H9 (cell line): ENCODE results near the gene TBC1D1. TPM values are rescaled to one million over a fixed set of nuclear protein-coding genes. Genes with fewer than 3 reads are reported as not detected.

Source experiments
- DNase-seq: peaks from one replicate; pipeline ENCODE4 v3.0.0-alpha.2; 2017
- H2AFZ ChIP-seq: one replicate; pipeline ENCODE4 v1.6.1; 2013; ENCODE audit warnings: mild to moderate bottlenecking, low read length, control low read depth, moderate library complexity
- H2AK5ac ChIP-seq: 2 replicates; pipeline ENCODE4 v1.6.1; 2013; ENCODE audit warnings: low read length, control low read depth, mixed read lengths; ENCODE audit not compliant: insufficient read length
- H2BK120ac ChIP-seq: one replicate; pipeline ENCODE4 v1.6.1; 2013; ENCODE audit warnings: low read depth, mild to moderate bottlenecking, low read length, control low read depth, inconsistent platforms; ENCODE audit not compliant: poor library complexity, severe bottlenecking
- H2BK12ac ChIP-seq: 2 replicates; pipeline ENCODE4 v1.6.1; 2013; ENCODE audit warnings: low read length, control low read depth, mixed read lengths, low read depth; ENCODE audit not compliant: insufficient read length
- H2BK15ac ChIP-seq: 2 replicates; pipeline ENCODE4 v1.6.1; 2013; ENCODE audit warnings: low read depth, low read length, control low read depth
- H2BK20ac ChIP-seq: one replicate; pipeline ENCODE4 v1.6.1; 2013; ENCODE audit warnings: low read depth, mild to moderate bottlenecking, low read length, control low read depth, inconsistent platforms; ENCODE audit not compliant: poor library complexity, severe bottlenecking
- H2BK5ac ChIP-seq: 2 replicates; pipeline ENCODE4 v1.6.1; 2013; ENCODE audit warnings: low read length, control low read depth, mixed read lengths; ENCODE audit not compliant: insufficient read length
- H3K14ac ChIP-seq: 2 replicates; pipeline ENCODE4 v1.6.1; 2013; ENCODE audit warnings: low read length, control low read depth; ENCODE audit not compliant: insufficient read depth
- H3K18ac ChIP-seq: 2 replicates; pipeline ENCODE4 v1.6.1; 2013; ENCODE audit warnings: low read depth, mild to moderate bottlenecking, mixed read lengths, low read length, control low read depth; ENCODE audit not compliant: insufficient read length
- H3K23ac ChIP-seq: 2 replicates; pipeline ENCODE4 v1.6.1; 2013; ENCODE audit warnings: low read length, control low read depth, mixed read lengths, low read depth; ENCODE audit not compliant: insufficient read length
- H3K23me2 ChIP-seq: 2 replicates; pipeline ENCODE4 v1.6.1; 2013; ENCODE audit warnings: low read depth, mild to moderate bottlenecking, mixed read lengths, low read length, control low read depth; ENCODE audit not compliant: insufficient read length, poor library complexity, severe bottlenecking
- H3K27ac ChIP-seq: 2 replicates; pipeline ENCODE4 v1.5.1; 2013; ENCODE audit warnings: low read length, control low read depth, mixed read lengths, low read depth; ENCODE audit not compliant: insufficient read length
- H3K27me3 ChIP-seq: 2 replicates; pipeline ENCODE4 v1.6.1; 2013; ENCODE audit warnings: low read length, control low read depth, inconsistent platforms; ENCODE audit not compliant: insufficient read depth
- H3K4ac ChIP-seq: 2 replicates; pipeline ENCODE4 v1.6.1; 2013; ENCODE audit warnings: low read depth, mild to moderate bottlenecking, control low read depth, inconsistent platforms, low read length, moderate library complexity
- H3K4me1 ChIP-seq: 2 replicates; pipeline ENCODE4 v1.6.1; 2013; ENCODE audit warnings: low read length, control low read depth, inconsistent platforms; ENCODE audit not compliant: insufficient read depth
- H3K4me2 ChIP-seq: 2 replicates; pipeline ENCODE4 v1.6.1; 2013; ENCODE audit warnings: low read length, control low read depth, mixed read lengths; ENCODE audit not compliant: insufficient read length, insufficient read depth
- H3K56ac ChIP-seq: 2 replicates; pipeline ENCODE4 v1.6.1; 2013; ENCODE audit warnings: low read depth, mild to moderate bottlenecking, mixed read lengths, low read length, control low read depth; ENCODE audit not compliant: insufficient read length
- H3K79me1 ChIP-seq: 2 replicates; pipeline ENCODE4 v1.6.1; 2013; ENCODE audit warnings: low read depth, mild to moderate bottlenecking, moderate library complexity, low read length, control low read depth, inconsistent platforms; ENCODE audit not compliant: insufficient read depth, poor library complexity, severe bottlenecking
- H3K79me2 ChIP-seq: 2 replicates; pipeline ENCODE4 v1.6.1; 2013; ENCODE audit warnings: low read length, control low read depth, inconsistent platforms; ENCODE audit not compliant: insufficient read depth
- H3K9ac ChIP-seq: 2 replicates; pipeline ENCODE4 v1.6.1; 2013; ENCODE audit warnings: low read length, control low read depth, mixed read lengths; ENCODE audit not compliant: insufficient read length; ENCODE audit errors: extremely low read depth
- H3K9me3 ChIP-seq: one replicate; pipeline ENCODE4 v1.6.1; 2013; ENCODE audit warnings: low read depth, low read length, inconsistent platforms; ENCODE audit not compliant: control insufficient read depth
- H3T11ph ChIP-seq: one replicate; pipeline ENCODE4 v1.6.1; 2013; ENCODE audit warnings: mild to moderate bottlenecking, low read length, control low read depth, inconsistent platforms
- H4K20me1 ChIP-seq: one replicate; pipeline ENCODE4 v1.6.1; 2013; ENCODE audit not compliant: control insufficient read depth, insufficient read length, insufficient read depth
- H4K5ac ChIP-seq: 2 replicates; pipeline ENCODE4 v1.6.1; 2013; ENCODE audit warnings: low read depth, mild to moderate bottlenecking, mixed read lengths, low read length, control low read depth; ENCODE audit not compliant: insufficient read length
- H4K8ac ChIP-seq: replicated peaks from 2 replicates; pipeline ENCODE4 v1.6.1; 2013; ENCODE audit warnings: low read length, control low read depth, mixed read lengths, low read depth; ENCODE audit not compliant: insufficient read length
- H4K91ac ChIP-seq: 2 replicates; pipeline ENCODE4 v1.6.1; 2013; ENCODE audit warnings: low read depth, mild to moderate bottlenecking, moderate library complexity, mixed read lengths, low read length, control low read depth; ENCODE audit not compliant: insufficient read length
- H3K27ac Mint-ChIP-seq, 3 experiments: 2 replicates in 2 of 3; 3 replicates in 1 of 3; pipeline ENCODE4 v1.8.0; 2020 to 2021; ENCODE audit warnings: mixed read lengths in 3 of 3, mild to moderate bottlenecking in 1 of 3, moderate library complexity in 1 of 3
- H3K27me3 Mint-ChIP-seq: 2 replicates; pipeline ENCODE4 v1.8.0; 2021; ENCODE audit warnings: low read depth, mild to moderate bottlenecking, moderate library complexity, mixed read lengths
- H3K36me3 Mint-ChIP-seq, 3 experiments: 2 replicates in 2 of 3; 3 replicates in 1 of 3; pipeline ENCODE4 v1.8.0; 2020 to 2021; ENCODE audit warnings: low read depth in 3 of 3, mixed read lengths in 3 of 3; ENCODE audit not compliant: insufficient read depth in 1 of 3
- H3K4me1 Mint-ChIP-seq, 2 experiments: 2 replicates each; pipeline ENCODE4 v1.8.0; 2020; ENCODE audit warnings: mixed read lengths in 2 of 2
- H3K4me3 Mint-ChIP-seq, 2 experiments: 2 replicates in 1 of 2; 3 replicates in 1 of 2; pipeline ENCODE4 v1.8.0; 2020 to 2021; ENCODE audit warnings: mild to moderate bottlenecking in 2 of 2, mixed read lengths in 2 of 2, moderate library complexity in 1 of 2
- H3K9me3 Mint-ChIP-seq, 2 experiments: 2 replicates in 1 of 2; 3 replicates in 1 of 2; pipeline ENCODE4 v1.8.0; 2020; ENCODE audit warnings: mild to moderate bottlenecking in 2 of 2, mixed read lengths in 2 of 2, moderate library complexity in 1 of 2
- CTCF ChIP-seq: fragments of 200-600 bp; sonication (generic); conservative IDR thresholded peaks from 3 replicates; pipeline ENCODE4 v1.8.0; 2021; ENCODE audit warnings: antibody characterized with exemption, mild to moderate bottlenecking
- WGBS: extraction: QIAGEN DNeasy Blood & Tissue Kit; methylation state at CpG from one replicate; pipeline ENCODE4 v1.1.7; 2013; ENCODE audit warnings: missing lambda C conversion rate, low lambda C conversion rate, mixed read lengths; ENCODE audit not compliant: insufficient read length; ENCODE audit errors: extremely low coverage; 5-methylcytosine and 5-hydroxymethylcytosine counted together
- total RNA-seq: library from RNA; stranded (reverse); gene quantifications from 2 replicates; pipeline ENCODE4 v1.2.1, GENCODE V29; 2021

Gene TBC1D1
- total RNA-seq, 1 experiment from 2014 or later: 109 TPM

GRCh38 chr4:38181286-38181685 is 290.4 kb downstream of the TBC1D1 start:
- Mint-ChIP-seq H3K36me3 (peaks cover 11 to 30% (median 13%) of the 10 kb centered on the region in 3 experiments; a peak in 5 of 7 replicates), H3K4me3 (no peak overlapping the region), H3K27ac (no peak overlapping the region), H3K27me3 (no peaks in the 10 kb centered on the region), H3K4me1 (peaks cover 9 to 10% of the 10 kb centered on the region in 2 experiments), H3K9me3 (peaks cover 21 to 42% of the 10 kb centered on the region in 2 experiments)
- Histone ChIP-seq H2AFZ (no peak overlapping the region), H3K4ac (no peak overlapping the region), H3K14ac (no peak overlapping the region), H3K23me2 (no peaks in the 10 kb centered on the region), H3K79me2 (no peaks in the 10 kb centered on the region), H2BK12ac (no peak overlapping the region), H3K27ac (no peak overlapping the region), H3K4me1 (no peaks in the 10 kb centered on the region), H3K23ac (no peak overlapping the region), H3K9ac (no peak overlapping the region), H3K9me3 (peaks cover 5% of the 10 kb centered on the region), H3K79me1 (no peaks in the 10 kb centered on the region), H2BK15ac (no peak overlapping the region), H4K20me1 (no peaks in the 10 kb centered on the region), H2BK5ac (no peak overlapping the region), H2AK5ac (no peak overlapping the region), H2BK120ac (no peak overlapping the region), H3K18ac (no peak overlapping the region), H3K27me3 (no peaks in the 10 kb centered on the region), H2BK20ac (no peak overlapping the region), H4K91ac (no peak overlapping the region), H4K8ac (no peak overlapping the region), H3K4me2 (no peak overlapping the region), H4K5ac (no peak overlapping the region), H3T11ph (no peak overlapping the region), H3K56ac (no peak overlapping the region)
- WGBS: no CpG with 5 or more reads among the region's 3 CpGs
- no peak for DNase-seq
- no peak for TF ChIP-seq CTCF
